ENCODE data around the gene GSAP. TPM values are rescaled to one million over a fixed set of nuclear protein-coding genes. Genes with fewer than 3 reads are reported as not detected.
"Not testable (repeated sequence)": the region's sequence is repeated elsewhere in the genome, so short reads cannot be mapped to it uniquely, and the experiment has no call there.

GSAP gene, protein sequence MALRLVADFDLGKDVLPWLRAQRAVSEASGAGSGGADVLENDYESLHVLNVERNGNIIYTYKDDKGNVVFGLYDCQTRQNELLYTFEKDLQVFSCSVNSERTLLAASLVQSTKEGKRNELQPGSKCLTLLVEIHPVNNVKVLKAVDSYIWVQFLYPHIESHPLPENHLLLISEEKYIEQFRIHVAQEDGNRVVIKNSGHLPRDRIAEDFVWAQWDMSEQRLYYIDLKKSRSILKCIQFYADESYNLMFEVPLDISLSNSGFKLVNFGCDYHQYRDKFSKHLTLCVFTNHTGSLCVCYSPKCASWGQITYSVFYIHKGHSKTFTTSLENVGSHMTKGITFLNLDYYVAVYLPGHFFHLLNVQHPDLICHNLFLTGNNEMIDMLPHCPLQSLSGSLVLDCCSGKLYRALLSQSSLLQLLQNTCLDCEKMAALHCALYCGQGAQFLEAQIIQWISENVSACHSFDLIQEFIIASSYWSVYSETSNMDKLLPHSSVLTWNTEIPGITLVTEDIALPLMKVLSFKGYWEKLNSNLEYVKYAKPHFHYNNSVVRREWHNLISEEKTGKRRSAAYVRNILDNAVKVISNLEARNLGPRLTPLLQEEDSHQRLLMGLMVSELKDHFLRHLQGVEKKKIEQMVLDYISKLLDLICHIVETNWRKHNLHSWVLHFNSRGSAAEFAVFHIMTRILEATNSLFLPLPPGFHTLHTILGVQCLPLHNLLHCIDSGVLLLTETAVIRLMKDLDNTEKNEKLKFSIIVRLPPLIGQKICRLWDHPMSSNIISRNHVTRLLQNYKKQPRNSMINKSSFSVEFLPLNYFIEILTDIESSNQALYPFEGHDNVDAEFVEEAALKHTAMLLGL
- total RNA-seq = 10 to 100 TPM; 23.7 to 25.8 TPM
- 1 to 10 TPM; 5.9 to 7.8 (median 6.5) TPM for polyA plus RNA-seq
- 2.0 to 44.3 (median 25.7) reads per million in 6 experiments for total RNA-seq

DNA sequence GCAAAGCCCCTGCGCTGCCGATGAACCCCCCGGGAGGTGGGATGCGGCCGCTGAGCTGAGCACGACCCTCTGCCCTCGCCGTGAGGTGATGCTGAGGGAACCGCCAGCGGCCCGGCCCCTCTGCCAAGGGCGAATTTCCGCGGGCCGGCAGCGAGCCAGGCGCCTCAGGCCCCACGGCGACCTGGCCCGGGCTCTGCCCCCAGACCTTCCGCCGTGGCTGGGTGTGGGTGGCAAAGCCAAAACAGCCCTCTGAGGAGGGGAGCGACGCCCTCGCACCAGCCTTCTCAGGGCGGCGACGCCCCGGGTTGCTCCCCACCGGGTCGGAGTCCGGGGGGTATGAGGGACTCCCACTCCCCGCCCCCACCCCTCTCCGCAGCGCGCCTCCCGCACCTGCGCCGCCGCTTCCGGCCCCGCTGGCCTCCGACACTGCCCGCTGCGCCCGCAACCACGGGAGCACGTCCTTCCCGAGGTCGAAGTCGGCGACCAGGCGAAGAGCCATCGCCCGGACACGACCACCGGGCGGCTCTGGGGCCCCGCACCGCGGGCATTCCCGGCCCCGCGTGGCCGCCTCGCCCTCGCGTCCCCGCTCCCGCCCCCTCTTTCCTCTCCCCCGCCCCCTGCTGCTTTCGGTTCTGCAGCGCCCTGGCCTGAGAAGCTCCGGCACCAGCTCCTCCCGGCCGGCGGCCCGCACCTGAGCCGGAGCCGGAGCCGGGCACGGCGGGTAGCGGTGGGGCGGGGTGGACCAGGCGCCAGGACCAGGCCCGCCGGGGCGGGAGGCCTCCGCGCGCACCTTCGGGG, at the start of gene GSAP:
Gene GSAP, minus strand, starts transcription at position 527 of the 798 bp plus-strand sequence. Its CDS starts 28 bp downstream, at position 499.
- Mint-ChIP-seq H3K27me3 (peaks cover 0 to under 1% (median 0%) of the 10 kb centered on the region in 5 donors), H3K36me3 (peaks cover 0 to 2% (median 0%) of the 10 kb centered on the region in 3 donors), H3K4me1 (peaks cover 6 to 54% (median 45%) of the 10 kb centered on the region in 4 donors), H3K9me3 (no peaks in the 10 kb centered on the region), H3K27ac (peak within 1 kb of the TSS; percentile 13 to 91 (median 85)), H3K4me3 (peak within 1 kb of the TSS; percentile 72 to 91 (median 82))
- ATAC-seq (peak; percentile 67 to 71), DNase-seq (peak in 9 of 10 donors; percentile 18 to 73 (median 51))
- POLR2A ChIA-PET = interaction anchor here (0.6 to 3.9 kb wide), 9 partner anchors 12 to 141 kb away, joined by 3 to 17 read pairs (median 4); no protein-coding TSS in a partner anchor

GRCh38 chr7:77465256-77465655, 49.1 kb upstream of the GSAP start:
- DNase-seq = no peak
- Mint-ChIP-seq H3K27me3 (no peaks in the 10 kb centered on the region), H3K9me3 (peaks cover 0 to 12% (median 3%) of the 10 kb centered on the region in 9 donors), H3K27ac (no peak overlapping the region), H3K4me1 (peaks cover 0 to 11% (median 1%) of the 10 kb centered on the region in 4 donors), H3K4me3 (no peak overlapping the region), H3K36me3 (peaks cover 0 to 9% (median 4%) of the 10 kb centered on the region in 3 donors)
- no peak for ATAC-seq
- POLR2A ChIA-PET = no interaction called here

- no peak overlapping the region for H3K4me3 Mint-ChIP-seq
- ATAC-seq = no peak
- POLR2A ChIA-PET = no interaction called here
- H3K36me3 Mint-ChIP-seq = peaks cover 0 to 6% (median 4%) of the 10 kb centered on the region in 3 donors
- H3K27ac Mint-ChIP-seq = no peak overlapping the region
- peaks cover 0 to 12% (median 1%) of the 10 kb centered on the region in 4 donors for H3K4me1 Mint-ChIP-seq
- no peaks in the 10 kb centered on the region for H3K27me3 Mint-ChIP-seq
- peaks cover 0 to 9% (median 3%) of the 10 kb centered on the region in 9 donors for H3K9me3 Mint-ChIP-seq
- no peak for DNase-seq
These were observed 48.4 kb upstream of the GSAP start for GRCh38 chr7:77464589-77464988.

- DNase-seq, H3K27me3 Mint-ChIP-seq, ATAC-seq, H3K4me3 Mint-ChIP-seq, H3K27ac Mint-ChIP-seq, POLR2A ChIA-PET, H3K9me3 Mint-ChIP-seq, H3K36me3 Mint-ChIP-seq: not testable (repeated sequence)
- peaks cover 0 to 12% (median 1%) of the 10 kb centered on the region in 4 donors for H3K4me1 Mint-ChIP-seq
These were observed 47.5 kb upstream of the GSAP start for GRCh38 chr7:77463632-77464031.

GRCh38 chr7:77461842-77462241, 45.7 kb upstream of the GSAP start:
- POLR2A ChIA-PET = no interaction called here
- Mint-ChIP-seq H3K27me3 (no peaks in the 10 kb centered on the region), H3K9me3 (no peaks in the 10 kb centered on the region), H3K4me1 (peaks cover 0 to 9% (median 1%) of the 10 kb centered on the region in 4 donors), H3K4me3 (no peak overlapping the region), H3K27ac (no peak overlapping the region), H3K36me3 (no peaks in the 10 kb centered on the region)
- DNase-seq (no peak), ATAC-seq (no peak)

DNA sequence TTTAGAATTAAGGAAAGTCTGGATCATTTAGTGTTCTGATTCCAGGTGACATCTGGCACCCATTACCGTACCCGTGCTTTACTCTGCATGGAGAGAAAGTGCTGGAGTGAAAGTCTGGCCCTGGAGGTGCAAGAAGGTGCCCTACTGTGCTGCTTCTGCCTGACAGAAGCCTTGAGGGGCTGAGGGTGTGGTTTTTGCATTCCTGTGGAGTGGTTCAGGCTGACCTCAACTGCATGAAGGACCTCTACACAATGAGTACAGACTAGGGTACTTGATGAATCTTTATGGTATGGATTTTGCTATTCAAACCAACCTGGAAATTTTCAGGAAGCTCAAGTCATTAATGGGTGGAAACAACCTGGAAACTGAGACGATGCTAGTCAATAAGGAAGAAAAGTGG, 45.1 kb upstream of the GSAP start:
- no peaks in the 10 kb centered on the region for H3K36me3 Mint-ChIP-seq
- no peaks in the 10 kb centered on the region for H3K27me3 Mint-ChIP-seq
- no peak overlapping the region for H3K27ac Mint-ChIP-seq
- H3K4me3 Mint-ChIP-seq = no peak overlapping the region
- DNase-seq (no peak), ATAC-seq (no peak)
- no peaks in the 10 kb centered on the region for H3K9me3 Mint-ChIP-seq
- POLR2A ChIA-PET = no interaction called here
- H3K4me1 Mint-ChIP-seq = peaks cover 0 to 5% (median 1%) of the 10 kb centered on the region in 4 donors

DNA sequence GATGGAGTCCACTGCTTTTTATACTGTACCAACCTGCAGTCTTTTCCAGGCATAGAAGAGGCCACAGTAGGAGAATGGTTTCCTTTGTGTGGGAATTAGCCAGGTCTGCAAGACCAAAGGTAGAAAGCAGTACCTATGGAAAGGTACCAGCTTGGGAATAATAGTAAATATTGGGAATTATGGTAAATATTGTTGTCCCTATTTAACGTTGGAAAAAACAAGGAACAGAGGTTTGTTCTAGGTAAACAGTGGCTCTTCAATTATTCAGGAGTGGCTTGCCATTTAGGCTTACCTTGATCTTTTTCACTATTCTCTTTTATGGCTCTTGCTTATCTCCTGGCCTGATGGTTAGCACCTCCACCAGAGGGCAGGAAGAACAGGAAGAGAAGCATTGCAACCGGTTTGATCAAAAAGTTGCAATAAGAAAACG, 43.9 kb upstream of the GSAP start:
- Mint-ChIP-seq H3K27me3 (no peaks in the 10 kb centered on the region), H3K36me3 (no peaks in the 10 kb centered on the region), H3K27ac (no peak overlapping the region), H3K9me3 (no peaks in the 10 kb centered on the region), H3K4me3 (no peak overlapping the region), H3K4me1 (peaks cover 0 to 3% (median 1%) of the 10 kb centered on the region in 4 donors)
- POLR2A ChIA-PET = no interaction called here
- DNase-seq (peak in 1 of 10 donors; percentile 1), ATAC-seq (no peak)

- no peak overlapping the region for H3K4me3 Mint-ChIP-seq
- DNase-seq (no peak), ATAC-seq (no peak)
- no peak overlapping the region for H3K27ac Mint-ChIP-seq
- no peaks in the 10 kb centered on the region for H3K36me3 Mint-ChIP-seq
- peaks cover 0 to 3% (median 1%) of the 10 kb centered on the region in 4 donors for H3K4me1 Mint-ChIP-seq
- POLR2A ChIA-PET = no interaction called here
- no peaks in the 10 kb centered on the region for H3K27me3 Mint-ChIP-seq
- no peaks in the 10 kb centered on the region for H3K9me3 Mint-ChIP-seq
These were observed 43.2 kb upstream of the GSAP start for GRCh38 chr7:77459311-77459726.

DNA sequence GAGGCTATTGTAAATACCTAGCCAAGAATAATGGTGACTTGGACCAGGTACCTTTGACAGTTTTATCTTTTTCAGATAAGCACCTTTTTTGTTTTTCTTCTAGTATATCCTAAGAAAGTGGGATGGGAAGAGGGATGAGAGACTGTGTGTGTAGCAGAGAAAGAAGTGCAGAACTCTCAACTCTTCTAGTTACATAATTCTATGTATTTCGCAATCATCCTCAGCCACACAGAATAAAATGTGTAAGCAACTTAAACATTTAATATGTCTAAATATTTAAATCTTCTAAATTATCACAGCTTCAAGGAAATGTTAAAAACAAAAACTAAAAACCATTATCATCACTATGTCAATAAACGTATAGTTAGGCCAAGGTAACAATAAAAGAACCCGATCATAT, 42.6 kb upstream of the GSAP start:
- ATAC-seq (no peak), DNase-seq (no peak)
- POLR2A ChIA-PET = no interaction called here
- Mint-ChIP-seq H3K27ac (no peak overlapping the region), H3K4me3 (no peak overlapping the region), H3K36me3 (no peaks in the 10 kb centered on the region), H3K9me3 (no peaks in the 10 kb centered on the region), H3K27me3 (no peaks in the 10 kb centered on the region), H3K4me1 (peaks cover 0 to 3% (median 1%) of the 10 kb centered on the region in 4 donors)

- Mint-ChIP-seq H3K4me3 (no peak overlapping the region), H3K4me1 (peaks cover 0 to 5% (median 0%) of the 10 kb centered on the region in 4 donors), H3K9me3 (no peaks in the 10 kb centered on the region), H3K27me3 (no peaks in the 10 kb centered on the region), H3K36me3 (no peaks in the 10 kb centered on the region), H3K27ac (no peak overlapping the region)
- no peak for ATAC-seq
- no peak for DNase-seq
- POLR2A ChIA-PET = no interaction called here
These were observed 41.6 kb upstream of the GSAP start for GRCh38 chr7:77457779-77458178.

DNA sequence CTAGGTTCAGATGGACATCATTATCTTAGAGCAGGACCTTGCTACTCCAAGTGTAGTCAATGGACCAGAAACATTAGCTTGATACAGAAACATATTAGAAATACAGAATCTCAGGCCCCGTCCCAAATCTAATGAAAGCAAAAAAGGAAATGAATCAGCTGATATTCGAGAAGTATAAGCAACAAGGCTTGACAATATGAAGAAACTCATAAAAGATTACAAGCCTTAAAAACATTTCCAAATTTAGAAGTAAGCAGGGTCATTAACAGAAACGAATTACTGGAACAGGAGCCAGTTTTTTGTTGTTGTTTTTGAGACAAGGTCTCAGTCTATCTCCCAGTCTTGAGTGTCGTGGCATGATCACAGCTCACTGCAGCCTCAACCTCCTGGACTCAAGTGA, 40.5 kb upstream of the GSAP start:
- POLR2A ChIA-PET = no interaction called here
- no peaks in the 10 kb centered on the region for H3K27me3 Mint-ChIP-seq

GRCh38 chr7:77455321-77455720, 39.2 kb upstream of the GSAP start:
- no peak overlapping the region for H3K27ac Mint-ChIP-seq
- peaks cover 0 to 4% (median 0%) of the 10 kb centered on the region in 4 donors for H3K4me1 Mint-ChIP-seq
- no peaks in the 10 kb centered on the region for H3K27me3 Mint-ChIP-seq
- H3K9me3 Mint-ChIP-seq = no peaks in the 10 kb centered on the region
- DNase-seq = no peak
- ATAC-seq = no peak
- H3K36me3 Mint-ChIP-seq = no peaks in the 10 kb centered on the region
- POLR2A ChIA-PET = no interaction called here
- no peak overlapping the region for H3K4me3 Mint-ChIP-seq

More for the DNA sequence above, 40.5 kb upstream of the GSAP start:
- Mint-ChIP-seq H3K36me3 (no peaks in the 10 kb centered on the region), H3K9me3 (no peaks in the 10 kb centered on the region), H3K4me3 (no peak overlapping the region), H3K27ac (no peak overlapping the region), H3K4me1 (peaks cover 0 to 5% (median 0%) of the 10 kb centered on the region in 4 donors)
- ATAC-seq (no peak), DNase-seq (no peak)
